Mesothelial cell of epicardium (in vitro differentiated cells): ENCODE results near the gene GALT. TPM values are rescaled to one million over a fixed set of nuclear protein-coding genes. Genes with fewer than 3 reads are reported as not detected.
A peak's percentile ranks its signal among the peaks of the same experiment; 100 is the strongest.

Experiments
- DNase-seq, 2 experiments: peaks; one replicate each; pipeline ENCODE4 v3.0.0; 2021; ENCODE audit warnings: low spot score in 2 of 2; ENCODE audit not compliant: unreplicated experiment in 2 of 2
- H3K27ac Mint-ChIP-seq: 2 replicates; pipeline ENCODE4 v1.8.0; 2021; ENCODE audit warnings: mixed read lengths
- H3K27me3 Mint-ChIP-seq: 2 replicates; pipeline ENCODE4 v1.8.0; 2021; ENCODE audit warnings: low read depth, mixed read lengths
- H3K36me3 Mint-ChIP-seq: 2 replicates; pipeline ENCODE4 v1.8.0; 2021; ENCODE audit warnings: mixed read lengths
- H3K4me1 Mint-ChIP-seq: 2 replicates; pipeline ENCODE4 v1.8.0; 2021; ENCODE audit warnings: mixed read lengths
- H3K4me3 Mint-ChIP-seq: 2 replicates; pipeline ENCODE4 v1.8.0; 2021; ENCODE audit warnings: mild to moderate bottlenecking, moderate library complexity, mixed read lengths
- H3K9me3 Mint-ChIP-seq: 2 replicates; pipeline ENCODE4 v1.8.0; 2021; ENCODE audit warnings: mixed read lengths
- CTCF ChIP-seq: fragments of 200-600 bp; sonication (generic); IDR thresholded peaks from one replicate; pipeline ENCODE4 v1.5.0; 2021; ENCODE audit warnings: antibody characterized with exemption; ENCODE audit not compliant: unreplicated experiment
- total RNA-seq: library from RNA; stranded (reverse); gene quantifications from 3 replicates; pipeline ENCODE4 v1.2.1, GENCODE V29; 2021

Gene GALT
- total RNA-seq, 1 donor from 2014 or later: 88.5 TPM

- no peak overlapping the region for H3K27ac Mint-ChIP-seq
- no peak for TF ChIP-seq CTCF
- H3K36me3 Mint-ChIP-seq: no peaks in the 10 kb centered on the region
- no peak overlapping the region for H3K4me3 Mint-ChIP-seq
- no peak for DNase-seq
- H3K9me3 Mint-ChIP-seq: no peaks in the 10 kb centered on the region
- peaks cover 20% of the 10 kb centered on the region for H3K4me1 Mint-ChIP-seq
- peaks cover 68% of the 10 kb centered on the region for H3K27me3 Mint-ChIP-seq
Measured at GRCh38 chr9:34623374-34624235, 22.9 kb upstream of the GALT start.

GRCh38 chr9:34624475-34625185 is 21.8 kb upstream of the GALT start:
- no peaks in the 10 kb centered on the region for H3K9me3 Mint-ChIP-seq
- H3K4me3 Mint-ChIP-seq: no peak overlapping the region
- peaks cover 75% of the 10 kb centered on the region for H3K27me3 Mint-ChIP-seq
- H3K4me1 Mint-ChIP-seq: peaks cover 18% of the 10 kb centered on the region
- H3K36me3 Mint-ChIP-seq: no peaks in the 10 kb centered on the region
- DNase-seq: no peak
- H3K27ac Mint-ChIP-seq: no peak overlapping the region
- no peak for TF ChIP-seq CTCF

GRCh38 chr9:34625186-34625486 is 21.3 kb upstream of the GALT start:
- H3K27me3 Mint-ChIP-seq: peaks cover 80% of the 10 kb centered on the region
- H3K36me3 Mint-ChIP-seq: no peaks in the 10 kb centered on the region
- peaks cover 13% of the 10 kb centered on the region for H3K4me1 Mint-ChIP-seq

GRCh38 chr9:34627716-34628655 is 18.5 kb upstream of the GALT start:
- H3K27ac Mint-ChIP-seq: no peak overlapping the region
- H3K4me3 Mint-ChIP-seq: peak overlapping the region; percentile 57
- H3K27me3 Mint-ChIP-seq: peaks cover 91% of the 10 kb centered on the region
- no peaks in the 10 kb centered on the region for H3K9me3 Mint-ChIP-seq
- TF ChIP-seq CTCF: no peak
- H3K4me1 Mint-ChIP-seq: peaks cover 11% of the 10 kb centered on the region
- H3K36me3 Mint-ChIP-seq: no peaks in the 10 kb centered on the region
- DNase-seq: no peak

More at GRCh38 chr9:34625186-34625486, 21.3 kb upstream of the GALT start:
- Mint-ChIP-seq H3K9me3 (no peaks in the 10 kb centered on the region), H3K4me3 (no peak overlapping the region), H3K27ac (no peak overlapping the region)
- no peak for DNase-seq
- no peak for TF ChIP-seq CTCF

DNA sequence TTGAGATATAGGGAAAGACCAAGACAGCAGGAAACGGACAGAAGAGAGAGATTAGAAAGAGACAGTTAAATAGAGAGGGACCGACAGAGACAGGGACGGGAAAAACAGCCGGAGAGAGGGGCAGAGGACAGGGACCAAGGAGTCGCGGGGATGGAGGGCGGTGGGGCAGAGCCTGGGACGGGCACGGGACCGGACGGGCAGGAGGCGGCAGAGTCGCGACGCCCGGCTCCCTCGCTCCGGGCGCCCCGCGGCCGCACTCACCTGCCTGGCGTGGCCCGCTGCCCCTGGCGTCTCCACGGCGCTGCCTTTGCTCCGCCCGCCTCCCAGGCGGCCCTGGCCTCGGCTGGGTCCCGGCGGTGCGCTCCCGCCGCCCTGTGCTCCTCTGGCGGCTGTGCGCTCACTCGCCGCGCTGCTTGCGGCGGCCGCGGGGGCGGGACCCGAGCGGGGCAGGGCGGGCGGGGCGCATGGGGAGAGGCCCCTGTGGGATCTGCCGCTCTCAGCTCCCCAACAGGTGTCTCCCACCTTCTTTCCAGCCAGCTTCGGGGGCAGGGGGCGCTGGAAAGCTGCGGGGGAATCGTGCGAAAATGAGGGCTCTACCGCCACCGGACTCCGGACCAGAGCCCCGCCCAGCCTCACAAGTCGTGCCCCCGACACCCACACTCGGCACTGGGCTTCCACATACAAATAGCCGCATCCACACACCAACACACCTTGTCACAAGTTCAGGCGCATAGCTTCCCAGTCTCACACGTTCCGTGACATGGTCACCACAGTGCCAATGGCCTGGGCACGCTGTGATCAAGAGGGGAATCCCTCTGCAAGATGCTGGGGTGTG is 17.6 kb upstream of the GALT start, which contains the start of gene ARID3C:
Gene ARID3C, minus strand, starts transcription at position 411 of the 835 bp plus-strand sequence. CDS start 1,052 bp downstream, outside the sequence.
- Mint-ChIP-seq H3K27ac (no peak within 1 kb of the TSS), H3K4me1 (peaks cover 11% of the 10 kb centered on the region), H3K27me3 (peaks cover 85% of the 10 kb centered on the region), H3K9me3 (no peaks in the 10 kb centered on the region), H3K36me3 (no peaks in the 10 kb centered on the region), H3K4me3 (peak within 1 kb of the TSS; percentile 62)
- no peak for DNase-seq
- no peak for TF ChIP-seq CTCF
